ENCODE results near the gene PDCD2L. TPM values are rescaled to one million over a fixed set of nuclear protein-coding genes. Genes with fewer than 3 reads are reported as not detected.

Gene PDCD2L
- total and polyA plus RNA-seq, 4 donors: 7.5 to 11.8 (median 10.8) TPM

GRCh38 chr19:34360354-34360909 is 43.8 kb upstream of the PDCD2L start:
- TF ChIP-seq, protein P1, sequence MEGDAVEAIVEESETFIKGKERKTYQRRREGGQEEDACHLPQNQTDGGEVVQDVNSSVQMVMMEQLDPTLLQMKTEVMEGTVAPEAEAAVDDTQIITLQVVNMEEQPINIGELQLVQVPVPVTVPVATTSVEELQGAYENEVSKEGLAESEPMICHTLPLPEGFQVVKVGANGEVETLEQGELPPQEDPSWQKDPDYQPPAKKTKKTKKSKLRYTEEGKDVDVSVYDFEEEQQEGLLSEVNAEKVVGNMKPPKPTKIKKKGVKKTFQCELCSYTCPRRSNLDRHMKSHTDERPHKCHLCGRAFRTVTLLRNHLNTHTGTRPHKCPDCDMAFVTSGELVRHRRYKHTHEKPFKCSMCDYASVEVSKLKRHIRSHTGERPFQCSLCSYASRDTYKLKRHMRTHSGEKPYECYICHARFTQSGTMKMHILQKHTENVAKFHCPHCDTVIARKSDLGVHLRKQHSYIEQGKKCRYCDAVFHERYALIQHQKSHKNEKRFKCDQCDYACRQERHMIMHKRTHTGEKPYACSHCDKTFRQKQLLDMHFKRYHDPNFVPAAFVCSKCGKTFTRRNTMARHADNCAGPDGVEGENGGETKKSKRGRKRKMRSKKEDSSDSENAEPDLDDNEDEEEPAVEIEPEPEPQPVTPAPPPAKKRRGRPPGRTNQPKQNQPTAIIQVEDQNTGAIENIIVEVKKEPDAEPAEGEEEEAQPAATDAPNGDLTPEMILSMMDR (IDR thresholded peaks at IDR 0.05; ENCODE audit: control extremely low read depth, extremely low read depth): no peak

DNA sequence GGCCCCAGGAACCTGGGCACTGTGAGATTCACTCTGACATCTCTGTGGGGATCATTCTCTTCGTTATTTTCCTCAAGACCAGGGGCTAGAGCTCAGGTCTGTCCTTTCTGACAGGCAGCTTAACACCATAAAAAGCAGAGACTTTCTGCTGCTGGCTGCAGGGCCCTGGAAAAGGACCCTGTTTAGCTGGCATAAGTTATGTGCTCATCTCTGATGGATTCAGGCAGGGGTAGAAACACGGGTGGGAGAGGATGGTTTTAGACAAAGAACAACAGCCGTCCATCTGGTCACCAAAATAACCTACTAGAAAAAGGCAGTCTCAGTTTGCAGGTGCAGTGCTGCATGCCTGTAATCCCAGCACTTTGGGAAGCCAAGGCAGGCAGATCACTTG is 41.5 kb upstream of the PDCD2L start:
- H3K9me3 ChIP-seq (ENCODE audit: control insufficient read depth in 4 of 4, insufficient read depth in 3 of 4, low read length in 3 of 4): no peaks in the 10 kb centered on the region
- no peaks in the 10 kb centered on the region for H3K27me3 ChIP-seq (ENCODE audit: control insufficient read depth in 3 of 3, insufficient read depth in 3 of 3, low read length in 2 of 3)
- peaks cover 0 to 6% (median 2%) of the 10 kb centered on the region in 4 donors for H3K36me3 ChIP-seq (ENCODE audit: control insufficient read depth in 4 of 4, insufficient read depth in 4 of 4, low read length in 4 of 4)
- H3K9ac ChIP-seq (ENCODE audit: insufficient read depth in 1 of 2, low read length in 2 of 2): no peak overlapping the region
- H3K27ac ChIP-seq (ENCODE audit: low read depth in 1 of 2, low read length in 1 of 2): no peak overlapping the region
- 76 to 82% methylated on average over 3 of the region's 3 CpGs for WGBS, 2 donors
- H3K4me3 ChIP-seq: no peak overlapping the region
- peaks cover 5 to 29% (median 14%) of the 10 kb centered on the region in 5 donors for H3K4me1 ChIP-seq (ENCODE audit: control insufficient read depth in 5 of 5, insufficient read depth in 5 of 5, low read length in 5 of 5)
- DNase-seq (no peak), ATAC-seq (ENCODE audit: insufficient read depth, low FRiP score) (no peak)
- TF ChIP-seq, protein P1 (IDR thresholded peaks at IDR 0.05; ENCODE audit: control extremely low read depth, extremely low read depth): no peak

More at GRCh38 chr19:34360354-34360909, 43.8 kb upstream of the PDCD2L start:
- Histone ChIP-seq H3K9ac (ENCODE audit: insufficient read depth in 1 of 2, low read length in 2 of 2) (no peak overlapping the region), H3K4me1 (ENCODE audit: control insufficient read depth in 5 of 5, insufficient read depth in 5 of 5, low read length in 5 of 5) (peaks cover 0 to 10% (median 5%) of the 10 kb centered on the region in 5 donors), H3K27me3 (ENCODE audit: control insufficient read depth in 3 of 3, insufficient read depth in 3 of 3, low read length in 2 of 3) (no peaks in the 10 kb centered on the region), H3K4me3 (no peak overlapping the region), H3K27ac (ENCODE audit: low read depth in 1 of 2, low read length in 1 of 2) (peak overlapping the region in 1 of 2 donors; percentile 82), H3K9me3 (ENCODE audit: control insufficient read depth in 4 of 4, insufficient read depth in 3 of 4, low read length in 3 of 4) (no peaks in the 10 kb centered on the region), H3K36me3 (ENCODE audit: control insufficient read depth in 4 of 4, insufficient read depth in 4 of 4, low read length in 4 of 4) (peaks cover 0 to 3% (median under 1%) of the 10 kb centered on the region in 4 donors)
- WGBS, 2 donors: 96 to 97% methylated on average over 9 of the region's 9 CpGs
- no peak for DNase-seq
- ATAC-seq (ENCODE audit: insufficient read depth, low FRiP score): no peak

DNA sequence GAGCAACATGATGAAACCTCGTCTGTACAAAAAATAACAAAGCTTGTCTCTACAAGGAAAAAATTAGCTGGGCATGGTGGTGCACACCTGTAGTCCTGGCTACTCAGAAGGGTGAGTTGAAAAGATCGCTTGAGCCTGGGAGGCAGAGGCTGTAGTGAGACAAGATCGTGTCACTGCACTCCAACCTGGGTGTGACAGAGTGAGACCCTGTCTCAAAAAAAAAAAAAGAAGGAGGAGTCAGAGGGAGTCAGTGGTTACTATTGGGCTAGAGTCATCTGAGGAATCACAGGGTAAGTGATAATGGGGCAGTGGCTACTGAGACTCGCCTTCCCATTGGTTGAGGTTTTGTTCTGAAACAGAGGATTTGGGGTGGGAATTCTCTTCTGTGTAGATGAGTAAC is 41.1 kb upstream of the PDCD2L start:
- H3K9ac ChIP-seq (ENCODE audit: insufficient read depth in 1 of 2, low read length in 2 of 2): no peak overlapping the region
- H3K27ac ChIP-seq (ENCODE audit: low read depth in 1 of 2, low read length in 1 of 2): no peak overlapping the region
- TF ChIP-seq, protein P1 (IDR thresholded peaks at IDR 0.05; ENCODE audit: control extremely low read depth, extremely low read depth): no peak
- no peak overlapping the region for H3K4me3 ChIP-seq
- H3K36me3 ChIP-seq (ENCODE audit: control insufficient read depth in 4 of 4, insufficient read depth in 4 of 4, low read length in 4 of 4): peaks cover 0 to 9% (median 3%) of the 10 kb centered on the region in 4 donors
- no peaks in the 10 kb centered on the region for H3K9me3 ChIP-seq (ENCODE audit: control insufficient read depth in 4 of 4, insufficient read depth in 3 of 4, low read length in 3 of 4)
- 80 to 93% methylated on average over 4 of the region's 4 CpGs for WGBS, 2 donors
- DNase-seq (no peak), ATAC-seq (ENCODE audit: insufficient read depth, low FRiP score) (no peak)
- H3K27me3 ChIP-seq (ENCODE audit: control insufficient read depth in 3 of 3, insufficient read depth in 3 of 3, low read length in 2 of 3): no peaks in the 10 kb centered on the region
- peaks cover 5 to 29% (median 14%) of the 10 kb centered on the region in 5 donors for H3K4me1 ChIP-seq (ENCODE audit: control insufficient read depth in 5 of 5, insufficient read depth in 5 of 5, low read length in 5 of 5)

DNA sequence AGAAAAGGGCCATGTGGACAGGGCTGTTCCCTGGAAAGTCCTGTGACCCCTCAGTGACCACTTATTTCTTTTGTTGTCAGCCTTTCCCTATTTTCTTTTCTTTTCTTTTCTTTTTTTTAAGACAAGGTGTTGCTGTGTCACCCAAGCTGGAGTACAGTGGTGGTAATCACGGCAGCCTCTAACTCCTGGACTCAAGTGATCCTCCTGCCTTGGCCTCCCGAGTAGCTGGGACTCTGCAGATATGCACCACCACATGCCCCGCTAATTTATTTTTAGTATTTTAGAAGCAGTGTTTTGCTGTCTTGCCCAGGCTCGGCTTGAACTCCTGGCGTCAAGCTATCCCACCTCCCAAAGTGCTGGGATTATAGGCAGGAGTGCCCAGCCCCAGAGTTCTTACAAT is 40.3 kb upstream of the PDCD2L start:
- ATAC-seq (ENCODE audit: insufficient read depth, low FRiP score) (no peak), DNase-seq (no peak)
- Histone ChIP-seq H3K9ac (ENCODE audit: insufficient read depth in 1 of 2, low read length in 2 of 2) (no peak overlapping the region), H3K27ac (ENCODE audit: low read depth in 1 of 2, low read length in 1 of 2) (no peak overlapping the region), H3K27me3 (ENCODE audit: control insufficient read depth in 3 of 3, insufficient read depth in 3 of 3, low read length in 2 of 3) (no peaks in the 10 kb centered on the region), H3K4me1 (ENCODE audit: control insufficient read depth in 5 of 5, insufficient read depth in 5 of 5, low read length in 5 of 5) (peaks cover 0 to 21% (median 9%) of the 10 kb centered on the region in 5 donors), H3K9me3 (ENCODE audit: control insufficient read depth in 4 of 4, insufficient read depth in 3 of 4, low read length in 3 of 4) (no peaks in the 10 kb centered on the region), H3K4me3 (no peak overlapping the region), H3K36me3 (ENCODE audit: control insufficient read depth in 4 of 4, insufficient read depth in 4 of 4, low read length in 4 of 4) (peaks cover 0 to 16% (median 11%) of the 10 kb centered on the region in 4 donors)
- TF ChIP-seq, protein P1 (IDR thresholded peaks at IDR 0.05; ENCODE audit: control extremely low read depth, extremely low read depth): no peak
- WGBS, 2 donors: 96 to 97% methylated on average over 5 of the region's 5 CpGs
